OCI-LY7 (cell line): ENCODE data around the gene SCN8A.

Source experiments
- EZH2phosphoT487 ChIP-seq: fragments of 200-600 bp; sonication (generic); IDR thresholded peaks from 2 replicates; pipeline ENCODE4 v1.6.1; 2018; ENCODE audit warnings: low read depth, borderline replicate concordance, mild to moderate bottlenecking, mixed run types, antibody characterized with exemption, low read length, moderate library complexity, mixed read lengths
- TF ChIP-seq, protein P1 (sequence below): fragments of 200-600 bp; sonication (generic); conservative IDR thresholded peaks from 2 replicates; pipeline ENCODE4 v1.5.1; 2014; ENCODE audit warnings: mild to moderate bottlenecking, antibody characterized with exemption, low read length, moderate library complexity, mixed read lengths

- TF ChIP-seq, protein P1, sequence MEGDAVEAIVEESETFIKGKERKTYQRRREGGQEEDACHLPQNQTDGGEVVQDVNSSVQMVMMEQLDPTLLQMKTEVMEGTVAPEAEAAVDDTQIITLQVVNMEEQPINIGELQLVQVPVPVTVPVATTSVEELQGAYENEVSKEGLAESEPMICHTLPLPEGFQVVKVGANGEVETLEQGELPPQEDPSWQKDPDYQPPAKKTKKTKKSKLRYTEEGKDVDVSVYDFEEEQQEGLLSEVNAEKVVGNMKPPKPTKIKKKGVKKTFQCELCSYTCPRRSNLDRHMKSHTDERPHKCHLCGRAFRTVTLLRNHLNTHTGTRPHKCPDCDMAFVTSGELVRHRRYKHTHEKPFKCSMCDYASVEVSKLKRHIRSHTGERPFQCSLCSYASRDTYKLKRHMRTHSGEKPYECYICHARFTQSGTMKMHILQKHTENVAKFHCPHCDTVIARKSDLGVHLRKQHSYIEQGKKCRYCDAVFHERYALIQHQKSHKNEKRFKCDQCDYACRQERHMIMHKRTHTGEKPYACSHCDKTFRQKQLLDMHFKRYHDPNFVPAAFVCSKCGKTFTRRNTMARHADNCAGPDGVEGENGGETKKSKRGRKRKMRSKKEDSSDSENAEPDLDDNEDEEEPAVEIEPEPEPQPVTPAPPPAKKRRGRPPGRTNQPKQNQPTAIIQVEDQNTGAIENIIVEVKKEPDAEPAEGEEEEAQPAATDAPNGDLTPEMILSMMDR: no peak
- TF ChIP-seq EZH2phosphoT487: no peak
These were observed 81.3 kb downstream of the SCN8A start for GRCh38 chr12:51672334-51672733.
